Activated naive CD4-positive, alpha-beta T cell treated with anti-CD3 and anti-CD28 coated beads, Interleukin-2, amount 50 U/mL, for 24 hours (primary cell): ENCODE results near the gene SPATC1L.
"Not testable (repeated sequence)": the region's sequence is repeated elsewhere in the genome, so short reads cannot be mapped to it uniquely, and the experiment has no call there.

Experiments
- H3K27ac Mint-ChIP-seq: one replicate; pipeline ENCODE4 v1.8.0; 2021; ENCODE audit warnings: mild to moderate bottlenecking, mixed read lengths
- H3K27me3 Mint-ChIP-seq: one replicate; pipeline ENCODE4 v1.8.0; 2021; ENCODE audit warnings: mixed read lengths
- H3K36me3 Mint-ChIP-seq: one replicate; pipeline ENCODE4 v1.8.0; 2021; ENCODE audit warnings: mixed read lengths
- H3K4me1 Mint-ChIP-seq: one replicate; pipeline ENCODE4 v1.8.0; 2021; ENCODE audit warnings: mixed read lengths
- H3K4me3 Mint-ChIP-seq: one replicate; pipeline ENCODE4 v1.8.0; 2021; ENCODE audit warnings: mild to moderate bottlenecking, mixed read lengths
- H3K9me3 Mint-ChIP-seq: one replicate; pipeline ENCODE4 v1.8.0; 2021; ENCODE audit warnings: mixed read lengths

SPATC1L gene

GRCh38 chr21:46183910-46184624 lies at the start of gene SPATC1L:
Gene SPATC1L (minus strand): TSS chr21:46184459. CDS start chr21:46182816, 1,643 bp downstream.
- Mint-ChIP-seq H3K4me3 (peak within 1 kb of the TSS; percentile 84), H3K9me3 (no peaks in the 10 kb centered on the region), H3K36me3 (no peaks in the 10 kb centered on the region), H3K4me1 (no peaks in the 10 kb centered on the region), H3K27me3 (no peaks in the 10 kb centered on the region), H3K27ac (peak within 1 kb of the TSS; percentile 23)

GRCh38 chr21:46229923-46230260 lies 45.6 kb upstream of the SPATC1L start:
- peak overlapping the region; percentile 92 for H3K27ac Mint-ChIP-seq
- peaks cover 21% of the 10 kb centered on the region for H3K36me3 Mint-ChIP-seq
- H3K4me1 Mint-ChIP-seq, result peaks cover 58% of the 10 kb centered on the region
- peaks cover 3% of the 10 kb centered on the region for H3K9me3 Mint-ChIP-seq
- no peaks in the 10 kb centered on the region for H3K27me3 Mint-ChIP-seq
- peak overlapping the region; percentile 86 for H3K4me3 Mint-ChIP-seq

- peak overlapping the region; percentile 86 for H3K4me3 Mint-ChIP-seq
- H3K4me1 Mint-ChIP-seq, result peaks cover 53% of the 10 kb centered on the region
- H3K27me3 Mint-ChIP-seq, result no peaks in the 10 kb centered on the region
- peak overlapping the region; percentile 96 for H3K27ac Mint-ChIP-seq
- peaks cover 15% of the 10 kb centered on the region for H3K36me3 Mint-ChIP-seq
- peaks cover 3% of the 10 kb centered on the region for H3K9me3 Mint-ChIP-seq
These were observed 45.1 kb upstream of the SPATC1L start for GRCh38 chr21:46229133-46229922.

- H3K27ac Mint-ChIP-seq, result peak within 1 kb of the TSS; percentile 96
- H3K9me3 Mint-ChIP-seq, result peaks cover 3% of the 10 kb centered on the region
- H3K4me3 Mint-ChIP-seq, result peak within 1 kb of the TSS; percentile 86
- H3K4me1 Mint-ChIP-seq, result peaks cover 45% of the 10 kb centered on the region
- H3K27me3 Mint-ChIP-seq, result no peaks in the 10 kb centered on the region
- H3K36me3 Mint-ChIP-seq, result peaks cover 8% of the 10 kb centered on the region
These were observed 44.2 kb upstream of the SPATC1L start, which contains the start of gene LSS for GRCh38 chr21:46228345-46229051. Gene LSS (minus strand): TSS chr21:46228774. CDS start chr21:46228745, 29 bp downstream.

GRCh38 chr21:46227811-46228344 lies 43.6 kb upstream of the SPATC1L start:
- Mint-ChIP-seq H3K4me1 (peaks cover 45% of the 10 kb centered on the region), H3K9me3 (peaks cover 3% of the 10 kb centered on the region), H3K36me3 (peaks cover 8% of the 10 kb centered on the region), H3K27ac (peak overlapping the region; percentile 59), H3K4me3 (peak overlapping the region; percentile 82), H3K27me3 (no peaks in the 10 kb centered on the region)

- Mint-ChIP-seq H3K36me3 (peaks cover 7% of the 10 kb centered on the region), H3K4me3 (peak overlapping the region; percentile 82), H3K27me3 (no peaks in the 10 kb centered on the region), H3K27ac (no peak overlapping the region), H3K4me1 (peaks cover 45% of the 10 kb centered on the region), H3K9me3 (peaks cover 3% of the 10 kb centered on the region)
These were observed 42.8 kb upstream of the SPATC1L start for GRCh38 chr21:46226920-46227599.

- no peak overlapping the region for H3K27ac Mint-ChIP-seq
- no peak overlapping the region for H3K4me3 Mint-ChIP-seq
- H3K4me1 Mint-ChIP-seq, result peaks cover 39% of the 10 kb centered on the region
- H3K27me3 Mint-ChIP-seq, result no peaks in the 10 kb centered on the region
- H3K36me3 Mint-ChIP-seq, result peaks cover under 1% of the 10 kb centered on the region
- no peaks in the 10 kb centered on the region for H3K9me3 Mint-ChIP-seq
These were observed 41.9 kb upstream of the SPATC1L start for GRCh38 chr21:46226146-46226545.

- not testable (repeated sequence) for H3K4me3 Mint-ChIP-seq, H3K27me3 Mint-ChIP-seq
These were observed 39.4 kb upstream of the SPATC1L start for GRCh38 chr21:46223661-46224060.

GRCh38 chr21:46223217-46223616 lies 39.0 kb upstream of the SPATC1L start:
- H3K4me3 Mint-ChIP-seq, result no peak overlapping the region
- H3K27ac Mint-ChIP-seq, result no peak overlapping the region
- peaks cover 3% of the 10 kb centered on the region for H3K36me3 Mint-ChIP-seq
- H3K4me1 Mint-ChIP-seq, result peaks cover 19% of the 10 kb centered on the region
- H3K27me3 Mint-ChIP-seq, result no peaks in the 10 kb centered on the region
- H3K9me3 Mint-ChIP-seq, result no peaks in the 10 kb centered on the region

More at GRCh38 chr21:46223661-46224060, 39.4 kb upstream of the SPATC1L start:
- peaks cover 19% of the 10 kb centered on the region for H3K4me1 Mint-ChIP-seq
- not testable (repeated sequence) for H3K36me3 Mint-ChIP-seq, H3K9me3 Mint-ChIP-seq, H3K27ac Mint-ChIP-seq

GRCh38 chr21:46222436-46223116 lies 38.3 kb upstream of the SPATC1L start:
- Mint-ChIP-seq H3K27me3 (no peaks in the 10 kb centered on the region), H3K4me3 (no peak overlapping the region), H3K36me3 (peaks cover 3% of the 10 kb centered on the region), H3K27ac (no peak overlapping the region), H3K4me1 (peaks cover 14% of the 10 kb centered on the region), H3K9me3 (no peaks in the 10 kb centered on the region)

- no peak overlapping the region for H3K27ac Mint-ChIP-seq
These were observed 37.6 kb upstream of the SPATC1L start for GRCh38 chr21:46221664-46222435.

GRCh38 chr21:46220847-46221246 lies 36.6 kb upstream of the SPATC1L start:
- peaks cover 3% of the 10 kb centered on the region for H3K36me3 Mint-ChIP-seq
- no peaks in the 10 kb centered on the region for H3K27me3 Mint-ChIP-seq
- H3K4me1 Mint-ChIP-seq, result no peaks in the 10 kb centered on the region
- H3K4me3 Mint-ChIP-seq, result no peak overlapping the region
- H3K27ac Mint-ChIP-seq, result no peak overlapping the region
- no peaks in the 10 kb centered on the region for H3K9me3 Mint-ChIP-seq

More at GRCh38 chr21:46221664-46222435, 37.6 kb upstream of the SPATC1L start:
- peaks cover 3% of the 10 kb centered on the region for H3K36me3 Mint-ChIP-seq
- H3K4me1 Mint-ChIP-seq, result peaks cover 7% of the 10 kb centered on the region
- no peak overlapping the region for H3K4me3 Mint-ChIP-seq
- H3K27me3 Mint-ChIP-seq, result no peaks in the 10 kb centered on the region
- no peaks in the 10 kb centered on the region for H3K9me3 Mint-ChIP-seq

GRCh38 chr21:46220275-46220810 lies 36.1 kb upstream of the SPATC1L start:
- no peak overlapping the region for H3K27ac Mint-ChIP-seq
- H3K4me1 Mint-ChIP-seq, result no peaks in the 10 kb centered on the region
- no peak overlapping the region for H3K4me3 Mint-ChIP-seq
- H3K36me3 Mint-ChIP-seq, result peaks cover 3% of the 10 kb centered on the region
- H3K9me3 Mint-ChIP-seq, result no peaks in the 10 kb centered on the region
- H3K27me3 Mint-ChIP-seq, result no peaks in the 10 kb centered on the region
